ENCODE data around the gene OPN1MW3.
"Not testable (repeated sequence)": the region's sequence is repeated elsewhere in the genome, so short reads cannot be mapped to it uniquely, and the experiment has no call there.

OPN1MW3 gene

GRCh38 chrX:154296731-154297130 lies 39.3 kb downstream of the OPN1MW3 start:
- Histone ChIP-seq H3K27me3 (no peaks in the 10 kb centered on the region), H3K27ac (no peak overlapping the region), H3K4me3 (ENCODE audit: low read depth in 1 of 2, low read length in 1 of 2) (no peak overlapping the region), H3K4me1 (ENCODE audit: control insufficient read depth in 1 of 2, insufficient read depth in 1 of 2, low read depth in 1 of 2, low read length in 1 of 2) (peaks cover 18 to 20% of the 10 kb centered on the region in 2 experiments), H3K9me3 (no peaks in the 10 kb centered on the region), H3K36me3 (no peaks in the 10 kb centered on the region)
- no peak for TF ChIP-seq CTCF (IDR thresholded peaks at IDR 0.05)

GRCh38 chrX:154298312-154298711 lies 40.9 kb downstream of the OPN1MW3 start:
- no peaks in the 10 kb centered on the region for H3K9me3 ChIP-seq
- H3K4me1 ChIP-seq (ENCODE audit: control insufficient read depth in 1 of 2, insufficient read depth in 1 of 2, low read depth in 1 of 2, low read length in 1 of 2) = peaks cover 20 to 21% of the 10 kb centered on the region in 2 experiments
- H3K27ac ChIP-seq = no peak overlapping the region
- no peak for TF ChIP-seq CTCF (IDR thresholded peaks at IDR 0.05)
- H3K36me3 ChIP-seq = no peaks in the 10 kb centered on the region
- H3K4me3 ChIP-seq (ENCODE audit: low read depth in 1 of 2, low read length in 1 of 2) = no peak overlapping the region
- no peaks in the 10 kb centered on the region for H3K27me3 ChIP-seq

GRCh38 chrX:154300816-154301215 lies 43.4 kb downstream of the OPN1MW3 start:
- no peak for TF ChIP-seq CTCF (IDR thresholded peaks at IDR 0.05)
- peak overlapping the region; percentile 95 for H3K27ac ChIP-seq

GRCh38 chrX:154302998-154303397 lies 45.6 kb downstream of the OPN1MW3 start:
- Histone ChIP-seq H3K27ac (peak overlapping the region; percentile 95), H3K4me1 (ENCODE audit: control insufficient read depth in 1 of 2, insufficient read depth in 1 of 2, low read depth in 1 of 2, low read length in 1 of 2) (peaks cover 34 to 46% of the 10 kb centered on the region in 2 experiments)
- H3K36me3 ChIP-seq; H3K9me3 ChIP-seq; H3K27me3 ChIP-seq; H3K4me3 ChIP-seq (ENCODE audit: low read depth in 1 of 2, low read length in 1 of 2): not testable (repeated sequence)

More at GRCh38 chrX:154300816-154301215, 43.4 kb downstream of the OPN1MW3 start:
- Histone ChIP-seq H3K4me1 (ENCODE audit: control insufficient read depth in 1 of 2, insufficient read depth in 1 of 2, low read depth in 1 of 2, low read length in 1 of 2) (peaks cover 29 to 39% of the 10 kb centered on the region in 2 experiments), H3K9me3 (no peaks in the 10 kb centered on the region), H3K36me3 (no peaks in the 10 kb centered on the region), H3K4me3 (ENCODE audit: low read depth in 1 of 2, low read length in 1 of 2) (no peak overlapping the region), H3K27me3 (no peaks in the 10 kb centered on the region)

- Histone ChIP-seq H3K4me3 (ENCODE audit: low read depth in 1 of 2, low read length in 1 of 2) (no peak overlapping the region), H3K9me3 (no peaks in the 10 kb centered on the region), H3K27me3 (no peaks in the 10 kb centered on the region), H3K4me1 (ENCODE audit: control insufficient read depth in 1 of 2, insufficient read depth in 1 of 2, low read depth in 1 of 2, low read length in 1 of 2) (peaks cover 39 to 51% of the 10 kb centered on the region in 2 experiments), H3K27ac (peak overlapping the region; percentile 74), H3K36me3 (no peaks in the 10 kb centered on the region)
- no peak for TF ChIP-seq CTCF (IDR thresholded peaks at IDR 0.05)
Measured at GRCh38 chrX:154303476-154303875, 46.1 kb downstream of the OPN1MW3 start.

GRCh38 chrX:154304846-154305245 lies 47.5 kb downstream of the OPN1MW3 start:
- Histone ChIP-seq H3K4me3 (ENCODE audit: low read depth in 1 of 2, low read length in 1 of 2) (no peak overlapping the region), H3K27me3 (no peaks in the 10 kb centered on the region), H3K9me3 (no peaks in the 10 kb centered on the region), H3K36me3 (no peaks in the 10 kb centered on the region), H3K27ac (peak overlapping the region; percentile 74), H3K4me1 (ENCODE audit: control insufficient read depth in 1 of 2, insufficient read depth in 1 of 2, low read depth in 1 of 2, low read length in 1 of 2) (peaks cover 50 to 59% of the 10 kb centered on the region in 2 experiments)
- TF ChIP-seq CTCF (IDR thresholded peaks at IDR 0.05) = no peak
